Upper lobe of left lung (tissue), 6 donors: Measurements from ENCODE around the gene SPINK4. TPM values are rescaled to one million over a fixed set of nuclear protein-coding genes. Genes with fewer than 3 reads are reported as not detected.

Experiments
- ATAC-seq, 2 donors: fragments of 200-7000 bp; cut with Tn5 transposase; one replicate each; pipeline ENCODE4 v1.9.1; 2022; ENCODE audit warnings: mild to moderate bottlenecking in 2 of 2, moderate library complexity in 2 of 2; ENCODE audit not compliant: low FRiP score in 2 of 2
- DNase-seq, 2 donors: peaks; one replicate each; pipeline ENCODE4 v3.0.0-alpha.2; 2019 to 2020
- H3K27ac ChIP-seq, 4 donors: fragments of 200-600 bp; sonication (generic); one replicate each; pipeline ENCODE4 v1.5.1; 2016 to 2019
- H3K27me3 ChIP-seq, 4 donors: fragments of 200-600 bp; sonication (generic); one replicate each; pipeline ENCODE4 v1.5.1; 2017 to 2019
- H3K36me3 ChIP-seq, 4 donors: fragments of 200-600 bp; sonication (generic); one replicate each; pipeline ENCODE4 v1.5.1; 2016 to 2019
- H3K4me1 ChIP-seq, 4 donors: fragments of 200-600 bp; sonication (generic); one replicate each; pipeline ENCODE4 v1.5.1; 2018 to 2019
- H3K4me3 ChIP-seq, 4 donors: fragments of 200-600 bp; sonication (generic); one replicate each; pipeline ENCODE4 v1.5.1; 2017 to 2019; ENCODE audit warnings: mild to moderate bottlenecking in 2 of 4, moderate library complexity in 1 of 4
- H3K9me3 ChIP-seq, 4 donors: fragments of 200-600 bp; sonication (generic); one replicate each; pipeline ENCODE4 v1.5.1; 2018 to 2019
- CTCF ChIP-seq, 6 experiments: fragments of 450-650 bp in 4 of 6; fragments of 200-600 bp in 2 of 6; sonication (generic) in 2 of 6; IDR thresholded peaks; one replicate each; pipeline ENCODE4 v1.5.1; 2016 to 2019; ENCODE audit warnings: antibody characterized with exemption in 6 of 6
- EP300 ChIP-seq, 4 donors: sonication (generic); formaldehyde crosslinking; IDR thresholded peaks; one replicate each; pipeline ENCODE4 v1.5.1; 2017; ENCODE audit warnings: antibody characterized with exemption in 4 of 4, control low read depth in 2 of 4
- POLR2A ChIP-seq, 4 donors: fragments of 450-650 bp; IDR thresholded peaks; one replicate each; pipeline ENCODE4 v1.5.1; 2016 to 2017; ENCODE audit warnings: antibody characterized with exemption in 4 of 4, mild to moderate bottlenecking in 2 of 4
- POLR2AphosphoS5 ChIP-seq, 2 donors: sonication (generic); formaldehyde crosslinking; IDR thresholded peaks; one replicate each; pipeline ENCODE4 v1.5.1; 2017; ENCODE audit warnings: antibody characterized with exemption in 2 of 2
- WGBS, 2 donors: methylation state at CpG; one replicate each; pipeline ENCODE4 v1.1.5; 2017 to 2018; 5-methylcytosine and 5-hydroxymethylcytosine counted together
- total RNA-seq, 6 donors: library from RNA; depleted of rRNA in 4 of 6; stranded (reverse); fragments of >200 nt in 4 of 6; gene quantifications; one replicate each; pipeline versions ENCODE4 v1.1.0 to v1.2.1, GENCODE V29; 2016 to 2021
- donor health status: DM: no; HTN: no; CAD: no; lungs with moderate emphysema.
- donor health status: DM: no; HTN: yes; CAD: no; lungs with severe emphysema.

Gene SPINK4
- total RNA-seq, 6 donors from 2014 or later, result not detected

DNA sequence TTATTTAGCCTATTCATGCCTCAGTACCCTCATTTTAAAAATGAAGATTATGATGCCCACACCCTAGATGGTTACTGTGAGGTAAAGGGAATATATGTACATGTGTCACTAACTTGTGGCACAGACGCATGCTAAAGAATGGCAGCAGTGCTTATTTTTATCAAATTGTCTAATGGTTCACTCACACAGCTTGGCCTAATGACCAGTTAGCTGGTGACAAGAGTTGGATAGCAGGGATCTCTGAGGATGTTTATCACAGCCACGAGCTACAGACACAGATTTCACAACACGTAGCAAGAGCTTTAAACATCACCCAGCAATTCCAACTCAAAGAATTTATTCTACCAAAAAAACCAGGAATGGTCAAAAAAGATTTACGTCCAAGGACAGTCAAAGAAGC is 17.3 kb downstream of the SPINK4 start:
- H3K36me3 ChIP-seq, result peaks cover 40 to 99% (median 87%) of the 10 kb centered on the region in 4 donors
- 96 to 98% methylated on average over 4 of the region's 4 CpGs for WGBS, 2 donors

DNA sequence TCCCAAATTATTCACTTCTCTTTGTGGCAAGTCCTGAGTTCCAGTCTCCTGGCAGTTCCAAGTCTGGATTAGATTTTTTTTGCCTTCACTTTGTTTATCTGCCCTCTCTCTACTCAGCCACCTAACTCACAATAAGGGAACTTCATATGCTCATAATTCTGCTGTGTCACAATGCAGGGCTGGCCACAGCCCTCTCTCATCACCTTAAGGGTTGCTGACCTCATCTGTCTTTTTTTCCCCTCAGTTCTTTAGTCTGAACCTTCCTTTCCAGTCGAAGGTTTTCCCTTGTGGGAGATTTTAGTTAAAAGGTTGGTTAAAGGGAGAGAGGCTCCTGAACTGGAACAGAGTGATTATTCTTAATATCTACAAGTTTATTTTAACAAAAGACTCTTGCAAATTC is 20.4 kb downstream of the SPINK4 start:
- DNase-seq (no peak), ATAC-seq (no peak)
- WGBS, 2 donors, result 77 to 83% methylated on average over 1 of the region's 1 CpG
- H3K36me3 ChIP-seq, result peaks cover 41 to 72% (median 62%) of the 10 kb centered on the region in 4 donors
- no peak overlapping the region for H3K27ac ChIP-seq
- peaks cover 12 to 20% (median 13%) of the 10 kb centered on the region in 4 donors for H3K4me1 ChIP-seq
- no peak for TF ChIP-seq EP300 (IDR thresholded peaks at IDR 0.05)
- no peak for TF ChIP-seq POLR2AphosphoS5 (IDR thresholded peaks at IDR 0.05)
- TF ChIP-seq POLR2A (IDR thresholded peaks at IDR 0.05), result no peak
- TF ChIP-seq CTCF (IDR thresholded peaks at IDR 0.05), result no peak
- H3K4me3 ChIP-seq, result no peak overlapping the region
- no peaks in the 10 kb centered on the region for H3K27me3 ChIP-seq
- H3K9me3 ChIP-seq, result no peaks in the 10 kb centered on the region

More for the DNA sequence above, 17.3 kb downstream of the SPINK4 start:
- ATAC-seq, result no peak
- Histone ChIP-seq H3K4me3 (no peak overlapping the region), H3K27me3 (no peaks in the 10 kb centered on the region), H3K27ac (no peak overlapping the region), H3K4me1 (peaks cover 0 to 2% (median 0%) of the 10 kb centered on the region in 4 donors), H3K9me3 (no peaks in the 10 kb centered on the region)
- no peak for DNase-seq
- TF ChIP-seq POLR2AphosphoS5 (IDR thresholded peaks at IDR 0.05), result no peak
- no peak for TF ChIP-seq CTCF (IDR thresholded peaks at IDR 0.05)
- TF ChIP-seq EP300 (IDR thresholded peaks at IDR 0.05), result no peak
- no peak for TF ChIP-seq POLR2A (IDR thresholded peaks at IDR 0.05)

- peak overlapping the region; percentile 91 to 95 (median 94) for H3K27ac ChIP-seq
- WGBS, 2 donors, result 5 to 19% methylated on average over 10 to 25 of the region's 25 CpGs
- peak in 1 of 2 donors; percentile 25 for DNase-seq
- ATAC-seq, result peak in 1 of 2 donors; percentile 1
- H3K9me3 ChIP-seq, result no peaks in the 10 kb centered on the region
- peak overlapping the region; percentile 72 to 92 (median 81) for H3K4me3 ChIP-seq
- peaks cover 30 to 61% (median 52%) of the 10 kb centered on the region in 4 donors for H3K36me3 ChIP-seq
- TF ChIP-seq POLR2AphosphoS5 (IDR thresholded peaks at IDR 0.05) (no peak), POLR2A (IDR thresholded peaks at IDR 0.05) (peak in 1 of 4 donors; percentile 17)
- peaks cover 25 to 41% (median 29%) of the 10 kb centered on the region in 4 donors for H3K4me1 ChIP-seq
- H3K27me3 ChIP-seq, result no peaks in the 10 kb centered on the region
Measured at GRCh38 chr9:33263131-33264002, 23.4 kb downstream of the SPINK4 start.

DNA sequence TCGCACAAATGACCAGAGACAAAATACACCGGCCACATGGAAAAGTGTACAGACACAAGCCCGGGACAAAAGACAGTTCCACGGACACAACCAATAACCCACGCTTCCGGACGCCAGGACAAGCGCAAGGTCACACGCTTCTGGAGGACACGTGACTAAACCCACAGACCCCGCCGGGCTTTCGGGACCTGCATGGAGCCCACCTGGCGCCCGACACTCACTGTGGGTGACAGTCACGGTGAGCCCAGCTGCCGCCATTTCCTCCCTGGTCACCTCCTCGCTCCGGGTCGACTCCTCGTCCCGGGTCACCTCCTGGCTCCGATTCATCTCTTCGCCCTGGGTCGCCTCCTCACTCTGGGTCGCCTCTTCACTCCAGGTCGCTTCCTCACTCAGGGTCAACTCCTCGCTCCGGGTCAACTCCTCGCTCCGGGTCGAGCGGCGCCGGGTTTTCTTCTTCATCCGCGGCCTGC is 24.1 kb downstream of the SPINK4 start:
- TF ChIP-seq POLR2A (IDR thresholded peaks at IDR 0.05), result no peak
- TF ChIP-seq EP300 (IDR thresholded peaks at IDR 0.05), result no peak
- TF ChIP-seq POLR2AphosphoS5 (IDR thresholded peaks at IDR 0.05), result no peak
- no peak for TF ChIP-seq CTCF (IDR thresholded peaks at IDR 0.05)
- H3K9me3 ChIP-seq, result no peaks in the 10 kb centered on the region
- H3K27ac ChIP-seq, result peak overlapping the region; percentile 91 to 95 (median 94)
- H3K36me3 ChIP-seq, result peaks cover 30 to 61% (median 51%) of the 10 kb centered on the region in 4 donors
- H3K4me3 ChIP-seq, result peak overlapping the region; percentile 72 to 92 (median 81)
- DNase-seq (peak in 1 of 2 donors; percentile 67), ATAC-seq (peak; percentile 5 to 43)
- H3K4me1 ChIP-seq, result peaks cover 25 to 41% (median 29%) of the 10 kb centered on the region in 4 donors
- 0% methylated on average over 22 to 37 of the region's 37 CpGs for WGBS, 2 donors
- no peaks in the 10 kb centered on the region for H3K27me3 ChIP-seq

DNA sequence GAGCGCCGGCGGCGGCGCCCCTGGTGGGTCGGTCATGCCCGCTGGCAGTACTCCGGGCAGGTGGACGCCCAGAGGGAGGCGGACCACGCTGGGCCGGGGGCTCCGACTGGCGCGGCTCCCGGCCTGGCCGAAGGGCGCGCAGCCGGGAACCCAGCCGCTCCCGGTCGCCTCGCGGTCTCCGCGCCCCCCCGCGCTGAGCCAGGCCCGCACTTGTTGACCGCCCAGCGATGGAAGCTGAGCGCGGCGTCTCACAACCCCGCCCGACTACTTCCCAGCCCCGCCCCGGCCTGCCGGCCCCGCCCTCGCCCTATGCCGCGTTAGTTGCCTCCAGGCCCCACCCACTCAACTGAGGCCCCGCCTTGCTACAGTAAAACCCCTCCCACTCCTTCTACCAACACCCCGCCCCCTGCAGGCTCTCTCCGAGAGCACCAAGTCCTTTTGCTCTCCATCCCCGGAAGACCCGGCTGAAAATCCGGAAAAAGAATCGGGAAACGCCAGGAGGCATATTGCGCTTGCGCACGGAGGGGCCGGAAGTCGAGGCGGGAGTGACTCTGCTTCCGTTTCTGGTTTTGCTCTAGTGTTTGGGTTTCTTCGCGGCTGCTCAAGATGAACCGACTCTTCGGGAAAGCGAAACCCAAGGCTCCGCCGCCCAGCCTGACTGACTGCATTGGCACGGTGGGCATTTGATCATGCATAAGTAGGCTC is 24.7 kb downstream of the SPINK4 start, which contains the start of the genes BAG1 and CHMP5:
TSS of gene BAG1 (minus strand) at position 236 of the 705 bp plus-strand sequence.
TSS of gene CHMP5 (plus strand) at position 577 of the 705 bp plus-strand sequence. CDS start at position 607, 30 bp downstream.
- H3K9me3 ChIP-seq, result no peaks in the 10 kb centered on the region
- TF ChIP-seq EP300 (IDR thresholded peaks at IDR 0.05) (peak in 1 of 4 donors; percentile 18), POLR2A (IDR thresholded peaks at IDR 0.05) (peak; percentile 48 to 92 (median 84)), POLR2AphosphoS5 (IDR thresholded peaks at IDR 0.05) (peak; percentile 79 to 82), CTCF (IDR thresholded peaks at IDR 0.05) (peak in 4 of 6 experiments; percentile 24 to 50 (median 46))
- peaks cover 27 to 61% (median 49%) of the 10 kb centered on the region in 4 donors for H3K36me3 ChIP-seq
- peak within 1 kb of the TSS; percentile 91 to 95 (median 94) for H3K27ac ChIP-seq
- ATAC-seq (peak; percentile 99 to 100), DNase-seq (peak; percentile 100)
- no peaks in the 10 kb centered on the region for H3K27me3 ChIP-seq
- WGBS, 2 donors, result 1% methylated on average over 12 to 51 of the region's 67 CpGs
- H3K4me1 ChIP-seq, result peaks cover 25 to 41% (median 29%) of the 10 kb centered on the region in 4 donors
- peak within 1 kb of the TSS; percentile 72 to 92 (median 81) for H3K4me3 ChIP-seq
